Progenitor cell of endocrine pancreas (in vitro differentiated cells): ENCODE results near the gene ACO1. TPM values are rescaled to one million over a fixed set of nuclear protein-coding genes. Genes with fewer than 3 reads are reported as not detected.
"Not testable (repeated sequence)": the region's sequence is repeated elsewhere in the genome, so short reads cannot be mapped to it uniquely, and the experiment has no call there.

Source experiments
- DNase-seq: peaks from one replicate; pipeline ENCODE4 v3.0.0; 2021; ENCODE audit warnings: low spot score; ENCODE audit not compliant: unreplicated experiment
- H3K27ac Mint-ChIP-seq: 2 replicates; pipeline ENCODE4 v1.8.0; 2021; ENCODE audit warnings: mild to moderate bottlenecking, moderate library complexity, mixed read lengths
- H3K27me3 Mint-ChIP-seq: 2 replicates; pipeline ENCODE4 v1.8.0; 2021; ENCODE audit warnings: mixed read lengths
- H3K36me3 Mint-ChIP-seq: 2 replicates; pipeline ENCODE4 v1.8.0; 2022; ENCODE audit warnings: mixed read lengths; ENCODE audit not compliant: insufficient read depth
- H3K4me1 Mint-ChIP-seq: 2 replicates; pipeline ENCODE4 v1.8.0; 2021; ENCODE audit warnings: low read depth, mixed read lengths
- H3K4me3 Mint-ChIP-seq: 2 replicates; pipeline ENCODE4 v1.8.0; 2021; ENCODE audit warnings: low read depth, mild to moderate bottlenecking, moderate library complexity, mixed read lengths
- H3K9me3 Mint-ChIP-seq: 2 replicates; pipeline ENCODE4 v1.8.0; 2021; ENCODE audit warnings: low read depth, mixed read lengths
- total RNA-seq: library from RNA; stranded (reverse); gene quantifications from 2 replicates; pipeline ENCODE4 v1.2.1, GENCODE V29; 2021
- TF ChIP-seq, protein P1 (sequence below): fragments of 200-600 bp; sonication (generic); IDR thresholded peaks from one replicate; pipeline ENCODE4 v1.5.0; 2021; ENCODE audit warnings: antibody characterized with exemption, mild to moderate bottlenecking; ENCODE audit not compliant: unreplicated experiment

The ACO1 gene
- total RNA-seq, 1 donor from 2014 or later: 21.7 TPM

DNA sequence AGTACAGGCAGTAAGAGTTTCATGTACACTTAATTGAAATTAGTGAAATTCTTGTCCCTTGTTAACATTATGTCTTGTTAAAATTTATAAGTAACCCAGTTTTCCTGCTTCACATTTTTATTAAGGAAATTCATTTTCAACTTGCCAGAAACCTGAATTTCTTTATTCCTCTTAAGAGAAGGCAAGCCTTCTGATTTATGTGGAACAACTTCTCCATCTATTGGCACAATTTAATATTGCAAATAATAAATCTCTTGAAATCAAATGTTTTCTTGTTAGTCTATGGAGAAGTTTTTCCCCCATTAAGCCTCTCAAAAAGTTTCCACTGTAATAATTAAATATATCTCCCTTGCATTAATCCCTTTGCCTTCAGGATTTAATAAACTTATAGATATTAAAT is 33.8 kb upstream of the ACO1 start:
- no peaks in the 10 kb centered on the region for H3K36me3 Mint-ChIP-seq
- TF ChIP-seq, protein P1, sequence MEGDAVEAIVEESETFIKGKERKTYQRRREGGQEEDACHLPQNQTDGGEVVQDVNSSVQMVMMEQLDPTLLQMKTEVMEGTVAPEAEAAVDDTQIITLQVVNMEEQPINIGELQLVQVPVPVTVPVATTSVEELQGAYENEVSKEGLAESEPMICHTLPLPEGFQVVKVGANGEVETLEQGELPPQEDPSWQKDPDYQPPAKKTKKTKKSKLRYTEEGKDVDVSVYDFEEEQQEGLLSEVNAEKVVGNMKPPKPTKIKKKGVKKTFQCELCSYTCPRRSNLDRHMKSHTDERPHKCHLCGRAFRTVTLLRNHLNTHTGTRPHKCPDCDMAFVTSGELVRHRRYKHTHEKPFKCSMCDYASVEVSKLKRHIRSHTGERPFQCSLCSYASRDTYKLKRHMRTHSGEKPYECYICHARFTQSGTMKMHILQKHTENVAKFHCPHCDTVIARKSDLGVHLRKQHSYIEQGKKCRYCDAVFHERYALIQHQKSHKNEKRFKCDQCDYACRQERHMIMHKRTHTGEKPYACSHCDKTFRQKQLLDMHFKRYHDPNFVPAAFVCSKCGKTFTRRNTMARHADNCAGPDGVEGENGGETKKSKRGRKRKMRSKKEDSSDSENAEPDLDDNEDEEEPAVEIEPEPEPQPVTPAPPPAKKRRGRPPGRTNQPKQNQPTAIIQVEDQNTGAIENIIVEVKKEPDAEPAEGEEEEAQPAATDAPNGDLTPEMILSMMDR: peak; percentile 58

GRCh38 chr9:32351845-32352244 is 32.6 kb upstream of the ACO1 start:
- TF ChIP-seq, protein P1: no peak
- no peak for DNase-seq
- H3K9me3 Mint-ChIP-seq: no peaks in the 10 kb centered on the region
- no peaks in the 10 kb centered on the region for H3K4me1 Mint-ChIP-seq
- no peak overlapping the region for H3K4me3 Mint-ChIP-seq
- H3K36me3 Mint-ChIP-seq: no peaks in the 10 kb centered on the region
- peaks cover 2% of the 10 kb centered on the region for H3K27me3 Mint-ChIP-seq
- no peak overlapping the region for H3K27ac Mint-ChIP-seq

More for the DNA sequence above, 33.8 kb upstream of the ACO1 start:
- H3K27ac Mint-ChIP-seq: no peak overlapping the region
- H3K4me3 Mint-ChIP-seq: no peak overlapping the region
- H3K27me3 Mint-ChIP-seq: peaks cover 6% of the 10 kb centered on the region
- no peaks in the 10 kb centered on the region for H3K9me3 Mint-ChIP-seq
- no peak for DNase-seq
- no peaks in the 10 kb centered on the region for H3K4me1 Mint-ChIP-seq

- H3K4me1 Mint-ChIP-seq, H3K4me3 Mint-ChIP-seq, H3K36me3 Mint-ChIP-seq, DNase-seq, H3K9me3 Mint-ChIP-seq, H3K27ac Mint-ChIP-seq, H3K27me3 Mint-ChIP-seq: not testable (repeated sequence)
Observed at GRCh38 chr9:32353476-32353875, 31.0 kb upstream of the ACO1 start.

DNA sequence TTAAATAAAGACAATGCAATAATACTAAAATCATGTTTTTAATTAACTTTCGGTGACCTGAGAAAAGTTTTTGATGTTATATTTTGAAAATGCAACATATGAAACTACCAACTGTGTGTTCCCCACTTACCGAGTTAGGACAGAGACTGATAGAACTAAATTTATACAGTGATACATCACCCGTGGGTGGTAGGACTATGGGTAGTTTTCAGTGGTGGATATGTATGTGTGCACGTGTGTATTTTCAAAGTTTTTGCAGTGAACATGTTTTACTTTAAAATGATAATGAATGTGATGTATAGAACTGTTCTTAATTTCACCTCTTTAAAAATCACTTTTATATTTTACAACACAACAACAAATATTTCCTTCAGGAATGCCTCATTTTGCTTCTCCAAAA is 25.0 kb upstream of the ACO1 start:
- no peak overlapping the region for H3K27ac Mint-ChIP-seq
- TF ChIP-seq, protein P1: no peak
- no peaks in the 10 kb centered on the region for H3K4me1 Mint-ChIP-seq
- no peak for DNase-seq
- H3K4me3 Mint-ChIP-seq: no peak overlapping the region
- no peaks in the 10 kb centered on the region for H3K36me3 Mint-ChIP-seq
- peaks cover 4% of the 10 kb centered on the region for H3K27me3 Mint-ChIP-seq
- no peaks in the 10 kb centered on the region for H3K9me3 Mint-ChIP-seq

DNA sequence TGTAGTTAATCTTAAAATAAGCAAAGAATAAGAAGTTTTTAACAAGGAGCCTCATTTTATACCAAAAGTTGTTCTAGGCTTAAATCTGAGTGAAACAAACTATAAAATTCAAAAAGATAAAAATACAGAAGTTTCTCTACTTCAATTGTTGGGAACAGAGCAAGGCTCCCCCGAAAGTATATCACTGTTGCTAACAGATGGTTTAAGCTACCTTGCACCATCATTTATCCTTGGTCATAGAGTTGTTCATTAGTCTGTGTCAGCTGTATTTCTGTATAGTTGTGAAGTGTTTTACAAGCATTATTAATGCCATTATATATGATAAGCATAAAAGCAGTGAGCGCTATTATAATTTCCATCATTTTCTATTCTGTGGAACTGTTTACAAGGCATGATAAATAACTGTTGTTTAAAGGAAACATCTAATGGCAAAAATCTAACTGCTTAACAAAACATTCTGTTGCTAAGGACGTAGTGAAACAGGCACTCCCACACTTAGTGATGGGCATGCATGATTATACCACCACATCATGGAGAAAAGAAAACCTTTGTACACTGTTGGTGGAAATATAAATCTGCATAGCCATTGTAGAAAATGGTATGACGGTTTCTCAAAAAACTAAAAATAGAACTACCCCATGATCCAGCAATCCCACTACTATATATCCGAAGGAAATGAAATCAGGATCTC is 23.3 kb upstream of the ACO1 start:
- TF ChIP-seq, protein P1: no peak
- no peak for DNase-seq
- no peak overlapping the region for H3K27ac Mint-ChIP-seq

DNA sequence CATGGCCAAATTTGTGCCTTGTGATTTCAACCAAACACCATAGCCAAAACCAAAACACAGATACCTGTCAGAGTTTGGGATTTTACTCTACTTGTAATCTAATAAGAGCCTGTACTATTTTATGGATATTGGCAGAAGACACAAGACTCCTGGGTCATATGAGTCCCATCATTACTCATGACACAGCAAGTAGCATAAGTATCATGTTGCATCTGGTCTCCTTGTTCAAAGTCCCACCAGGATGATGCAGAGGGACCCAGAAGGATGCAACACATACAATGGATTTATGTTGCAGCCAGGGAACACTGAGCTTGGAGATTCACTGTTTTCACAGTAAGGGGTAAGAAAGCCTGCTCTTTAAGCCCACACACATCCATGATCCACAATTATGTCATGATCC is 13.2 kb upstream of the ACO1 start:
- Mint-ChIP-seq H3K27ac (no peak overlapping the region), H3K36me3 (no peaks in the 10 kb centered on the region), H3K27me3 (no peaks in the 10 kb centered on the region), H3K4me1 (no peaks in the 10 kb centered on the region), H3K9me3 (no peaks in the 10 kb centered on the region), H3K4me3 (no peak overlapping the region)
- TF ChIP-seq, protein P1: no peak
- DNase-seq: no peak

More for the DNA sequence above, 23.3 kb upstream of the ACO1 start:
- no peaks in the 10 kb centered on the region for H3K36me3 Mint-ChIP-seq
- H3K4me1 Mint-ChIP-seq: no peaks in the 10 kb centered on the region
- peaks cover 4% of the 10 kb centered on the region for H3K27me3 Mint-ChIP-seq
- H3K9me3 Mint-ChIP-seq: peaks cover 3% of the 10 kb centered on the region
- H3K4me3 Mint-ChIP-seq: no peak overlapping the region
